Stimulated activated CD4-positive, alpha-beta T cell treated with anti-CD3 and anti-CD28 coated beads, Interleukin-1b, Interleukin-23, amount 100 ng/mL, for 48 hours (primary cell): Measurements from ENCODE around the gene PPP1R37.
A peak's percentile ranks its signal among the peaks of the same experiment; 100 is the strongest.

ENCODE experiments used
- DNase-seq: peaks from one replicate; pipeline ENCODE4 v3.0.0-alpha.2; 2020

PPP1R37 gene

DNA sequence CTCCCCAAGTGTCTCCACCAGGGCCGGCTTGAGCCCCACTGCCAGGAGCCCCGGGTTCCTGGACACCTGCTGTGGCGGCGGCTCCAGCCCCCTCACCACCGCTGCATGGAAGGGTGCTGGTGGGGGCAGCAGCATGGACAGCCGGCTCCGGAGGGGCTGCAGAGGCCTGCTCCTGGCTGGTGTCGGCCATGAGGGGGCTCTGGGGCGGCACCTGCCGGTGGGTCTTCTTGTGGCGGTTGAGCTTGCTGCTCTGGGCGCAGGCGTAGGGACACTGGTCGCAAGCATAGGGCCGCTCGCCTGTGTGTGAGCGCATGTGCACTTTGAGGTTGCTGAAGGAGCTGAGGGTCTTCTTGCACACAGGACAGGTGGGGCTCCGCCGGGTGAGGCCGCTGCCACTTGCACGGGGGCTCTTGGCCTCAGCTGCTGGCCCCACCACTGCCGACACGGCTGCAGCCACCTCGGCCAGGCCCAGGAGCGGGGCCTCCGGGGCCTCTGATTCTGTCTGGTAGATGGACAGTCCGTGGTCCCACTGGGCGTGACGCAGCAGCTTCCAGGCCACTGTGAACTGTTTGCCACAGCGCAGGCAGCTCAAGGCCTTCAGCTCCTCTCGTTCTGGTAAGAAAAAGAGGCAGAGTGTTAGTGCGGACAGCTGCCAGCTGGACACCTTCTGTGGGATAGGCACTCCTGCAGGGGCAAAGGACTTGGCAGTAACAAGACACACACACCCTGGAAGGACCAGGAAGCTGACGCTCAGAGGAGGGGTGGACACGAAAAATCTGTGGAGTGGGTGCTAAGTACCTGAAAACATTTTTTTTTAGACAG, 20.8 kb upstream of the PPP1R37 start:
- no peak for DNase-seq

DNA sequence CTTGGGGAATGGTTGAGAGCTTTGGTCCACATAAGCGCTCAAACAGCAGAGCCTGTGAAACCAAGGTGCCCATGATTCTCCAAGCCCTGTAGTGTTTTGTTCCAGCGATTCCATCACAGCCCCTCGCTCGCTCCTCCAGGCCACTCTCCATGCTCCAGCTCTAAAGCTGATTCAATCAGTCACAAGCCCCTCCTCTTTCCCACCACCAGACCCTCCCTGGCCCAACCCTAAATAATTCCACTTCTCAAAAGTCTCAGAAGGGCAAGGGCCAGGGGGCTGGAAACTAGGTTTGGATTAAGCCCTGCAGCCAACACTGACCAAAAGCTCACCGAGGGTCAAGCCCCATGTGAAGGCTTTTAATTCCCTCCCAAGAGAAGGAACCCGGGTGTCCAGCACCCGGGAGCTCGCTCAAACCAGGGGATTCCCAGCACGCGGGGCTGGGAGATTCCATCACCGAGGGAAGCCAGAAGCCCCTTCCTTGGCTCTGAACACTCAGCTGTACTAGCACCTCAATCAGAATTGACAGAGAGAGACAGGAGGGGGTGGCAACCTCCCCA, 18.2 kb upstream of the PPP1R37 start:
- DNase-seq: no peak

DNA sequence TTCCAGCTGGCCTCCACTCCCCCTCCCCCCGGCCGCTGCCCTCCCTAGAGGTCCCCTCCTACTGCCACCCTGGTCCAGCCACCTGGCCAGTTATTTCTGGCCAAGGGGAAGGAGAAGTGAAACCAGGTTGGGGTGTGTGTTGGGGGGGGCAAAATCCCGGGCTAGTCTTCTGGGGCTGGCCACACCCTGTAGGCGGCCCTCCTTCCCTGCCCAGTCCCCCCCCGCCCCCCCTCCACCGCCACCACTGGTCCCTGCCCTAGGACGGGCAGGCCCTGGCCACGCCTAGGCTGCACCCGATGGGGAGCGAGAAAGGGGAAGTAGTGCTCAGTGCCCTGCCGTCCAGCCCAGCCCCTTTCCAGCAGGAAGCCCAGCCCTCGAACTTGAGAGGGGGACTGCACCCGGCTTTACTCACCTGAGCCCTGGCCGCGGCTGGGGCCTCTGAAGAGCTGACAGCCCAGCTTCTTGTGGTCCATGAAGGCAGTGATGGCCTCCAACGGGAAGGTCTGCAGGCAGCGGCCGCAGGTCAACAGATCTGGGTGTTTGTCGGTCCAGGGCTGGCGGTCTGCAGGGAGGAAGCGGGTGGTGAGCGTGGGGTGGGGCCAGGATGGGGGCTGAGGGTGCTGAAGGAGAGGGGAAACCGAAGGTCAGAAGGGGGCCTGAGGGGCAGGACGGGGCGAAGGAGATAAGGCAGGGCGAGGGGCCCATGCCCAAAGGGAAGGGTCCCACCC, 17.5 kb upstream of the PPP1R37 start:
- peak; percentile 28 for DNase-seq

DNA sequence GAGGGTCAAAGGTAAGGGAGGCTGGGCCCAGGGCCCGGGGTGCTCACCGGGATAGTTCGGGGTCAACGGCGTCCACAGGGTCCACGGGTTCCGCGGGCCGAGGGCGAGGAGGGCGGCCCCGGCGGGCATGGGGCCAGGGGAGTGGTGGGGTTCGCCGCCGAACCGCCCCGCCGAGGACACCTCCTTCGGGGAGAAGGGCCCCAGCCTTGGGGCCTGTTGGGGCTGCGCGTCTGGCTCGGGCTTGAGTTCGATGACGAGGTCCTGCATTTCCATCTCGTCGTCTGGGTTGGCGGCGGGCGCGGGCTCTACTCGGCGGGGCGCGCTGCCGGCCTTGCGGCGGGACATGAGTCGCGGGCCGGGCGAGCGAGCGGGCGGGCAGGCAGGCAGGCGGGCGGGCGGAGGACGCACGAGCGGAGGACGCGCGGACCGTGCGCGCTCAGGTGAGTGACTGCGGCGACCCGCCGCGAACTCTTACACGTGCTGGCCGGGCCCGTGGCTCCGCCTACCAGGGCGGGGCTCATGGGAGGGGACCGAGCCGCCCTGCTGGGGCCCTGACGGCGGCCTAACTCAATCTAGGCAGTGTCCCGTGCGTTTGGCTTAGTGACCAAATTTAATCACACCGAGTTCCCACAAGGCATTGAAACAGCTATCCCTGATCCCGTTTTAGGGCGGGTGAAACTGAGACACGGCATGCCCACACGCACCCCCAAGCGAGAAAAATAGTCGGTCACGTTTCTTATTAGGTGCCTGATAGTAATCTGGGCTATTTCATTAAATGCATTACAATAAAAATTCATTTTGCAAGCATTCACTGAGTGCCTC, 16.7 kb upstream of the PPP1R37 start, which contains the start of gene ZNF296:
TSS of gene ZNF296 (minus strand) at position 450 of the 822 bp plus-strand sequence. CDS start at position 345, 105 bp downstream.
- peak; percentile 82 for DNase-seq

DNA sequence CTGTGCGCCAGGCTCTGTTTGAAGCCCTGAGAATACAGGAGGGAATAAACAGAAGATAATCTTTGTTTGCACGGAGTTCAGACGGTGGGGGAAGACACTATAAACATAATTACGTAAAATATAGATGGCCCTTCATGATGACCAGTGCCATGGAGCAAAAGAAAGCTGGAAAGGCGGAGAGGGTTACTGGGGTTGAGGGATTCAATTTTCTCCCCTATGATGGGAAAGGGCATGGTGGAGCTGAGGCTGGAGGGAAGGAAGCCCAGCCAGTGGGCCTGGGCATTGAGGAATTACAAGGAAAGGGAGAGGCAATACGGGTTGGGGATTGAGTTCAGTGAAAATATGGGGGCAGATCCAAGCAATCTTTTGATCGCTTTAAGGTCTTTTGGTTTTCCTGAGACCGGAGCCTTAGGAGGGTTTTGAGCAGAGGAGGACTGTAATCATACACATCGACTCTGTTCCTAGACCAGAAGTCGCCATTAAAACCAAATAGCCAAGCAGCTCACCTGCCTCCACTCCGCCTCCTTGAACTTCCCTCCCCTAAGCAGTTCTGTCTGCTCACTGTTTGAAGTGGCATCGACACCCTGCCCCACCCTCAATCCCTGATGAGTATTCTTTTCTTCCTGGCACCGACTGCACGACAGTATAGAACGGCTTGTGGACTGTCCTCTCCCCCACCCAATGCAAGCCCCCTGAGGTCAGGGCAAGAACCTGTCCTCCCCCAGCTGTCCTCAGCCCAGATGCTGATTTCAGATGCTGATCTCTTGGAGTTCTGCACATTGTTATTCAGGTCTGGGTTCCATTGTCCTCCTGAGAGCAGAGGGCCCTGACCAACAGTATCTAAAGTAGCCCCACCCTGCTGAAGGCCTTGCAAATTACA, 15.9 kb upstream of the PPP1R37 start:
- no peak for DNase-seq

DNA sequence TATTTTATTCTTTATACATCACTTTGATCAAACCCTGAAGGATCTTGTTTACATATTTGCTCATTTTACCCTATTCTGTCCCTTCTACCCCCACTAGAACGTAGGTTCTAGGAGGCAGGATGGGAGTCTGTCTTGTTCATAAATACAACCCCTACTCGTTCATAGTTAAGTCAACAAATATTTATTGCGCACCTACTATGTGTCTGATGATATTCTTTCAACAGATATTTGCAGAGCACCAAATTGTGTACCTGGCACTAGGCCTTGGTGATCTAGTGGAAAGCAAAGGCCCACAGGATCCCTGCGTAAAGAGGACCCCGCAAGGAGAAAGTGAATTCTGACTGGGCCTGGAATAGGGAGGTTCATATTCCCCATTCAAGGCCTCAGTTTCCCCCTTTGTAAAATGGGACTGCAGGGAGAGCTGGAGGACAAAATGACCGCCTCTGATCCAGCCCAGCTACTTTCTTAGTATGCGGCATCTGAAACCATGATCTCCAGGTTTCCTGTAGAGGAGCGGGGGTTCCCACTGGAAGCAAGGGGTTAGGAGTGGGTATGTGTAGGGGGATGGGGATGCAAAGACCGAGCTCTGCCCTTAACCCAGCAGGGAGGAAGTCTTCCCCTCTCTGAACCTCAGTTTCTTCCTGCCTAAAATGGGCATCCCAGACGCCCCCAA, 14.5 kb upstream of the PPP1R37 start:
- no peak for DNase-seq

DNA sequence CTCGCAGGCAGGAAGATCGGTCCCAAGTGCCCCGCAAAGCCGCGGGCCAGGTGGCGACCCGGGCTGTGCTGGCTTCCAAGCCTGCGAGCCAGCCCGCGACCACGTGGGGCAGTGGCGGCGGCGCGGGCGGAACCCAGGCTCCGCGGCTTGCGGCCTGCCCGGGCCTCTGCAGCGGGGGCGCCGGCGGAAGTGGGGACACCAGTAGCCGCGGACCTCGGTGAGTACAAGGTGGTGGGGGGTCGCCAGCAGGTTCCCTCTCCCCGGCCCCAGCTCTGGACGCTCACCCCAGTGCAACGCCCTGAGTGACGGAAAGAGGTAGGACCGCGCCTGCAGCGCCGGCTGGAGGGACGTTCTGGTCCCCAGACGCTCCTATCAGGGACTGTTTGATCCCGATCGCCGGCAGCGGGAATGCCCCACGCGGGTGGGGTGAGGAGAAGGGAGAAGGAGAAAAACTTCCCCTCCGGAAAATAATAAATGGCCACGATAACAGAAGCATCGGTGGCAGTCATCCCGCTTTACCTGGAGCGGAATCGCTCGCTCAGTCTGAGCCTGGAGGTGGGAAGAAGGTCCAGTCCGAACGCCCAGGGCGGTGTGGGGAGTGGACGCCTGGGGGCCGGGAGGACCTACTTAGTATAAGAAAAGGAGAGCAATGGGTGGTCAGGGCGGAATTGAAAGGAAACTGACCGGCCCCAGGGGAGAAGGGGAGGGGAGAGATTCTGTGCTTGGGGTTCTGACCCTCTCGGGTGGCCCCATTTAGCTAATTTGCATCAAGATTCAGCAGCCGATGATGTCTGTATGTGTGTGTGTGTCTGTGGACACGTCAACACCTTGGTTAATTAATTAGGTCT, 13.7 kb upstream of the PPP1R37 start, which contains the start of gene GEMIN7:
TSS of gene GEMIN7 (plus strand) at position 198 of the 848 bp plus-strand sequence. CDS start 10,855 bp downstream, outside the sequence.
- peak; percentile 86 for DNase-seq

DNA sequence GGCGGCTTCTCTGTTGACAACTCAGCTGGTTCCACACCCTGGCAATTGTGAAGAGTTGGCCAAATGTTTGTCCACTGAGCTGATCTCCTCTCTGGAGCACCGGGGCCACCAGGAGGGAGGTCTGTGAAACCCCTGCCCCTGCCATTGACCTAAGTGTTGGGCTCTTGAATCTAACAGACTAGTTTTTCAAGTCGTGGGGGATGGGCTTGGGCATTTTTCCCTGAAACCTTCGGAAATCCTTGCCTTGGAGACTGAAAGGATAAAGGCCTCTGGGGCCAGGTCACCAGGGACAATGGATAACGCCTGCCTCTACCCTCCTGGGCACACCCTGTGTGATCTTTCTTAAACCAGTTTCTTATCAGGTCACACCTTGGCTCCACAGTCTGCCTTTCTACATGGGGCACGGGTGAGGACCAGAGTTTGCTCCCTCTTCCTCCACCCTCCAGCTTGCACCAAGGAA, 13.0 kb upstream of the PPP1R37 start:
- DNase-seq: no peak

DNA sequence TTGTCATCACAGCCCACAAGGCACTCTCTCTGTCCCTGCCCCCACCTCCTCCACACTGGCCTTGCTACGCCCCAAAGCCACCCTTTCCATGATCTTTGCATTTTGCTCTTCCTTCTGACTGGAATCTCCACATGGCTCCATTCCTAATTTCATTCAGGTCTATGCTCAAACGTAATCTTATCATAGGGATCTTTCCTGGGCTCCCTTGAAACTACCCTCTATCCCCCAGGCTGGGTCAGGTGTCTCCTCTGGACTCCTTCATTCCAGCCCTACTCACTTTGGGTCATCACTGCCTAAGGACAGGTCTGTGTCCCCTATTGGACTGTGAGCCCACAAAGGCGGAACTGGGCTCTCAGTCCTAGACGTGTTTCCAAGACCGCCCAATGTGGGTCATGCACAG, 10.8 kb upstream of the PPP1R37 start:
- no peak for DNase-seq

DNA sequence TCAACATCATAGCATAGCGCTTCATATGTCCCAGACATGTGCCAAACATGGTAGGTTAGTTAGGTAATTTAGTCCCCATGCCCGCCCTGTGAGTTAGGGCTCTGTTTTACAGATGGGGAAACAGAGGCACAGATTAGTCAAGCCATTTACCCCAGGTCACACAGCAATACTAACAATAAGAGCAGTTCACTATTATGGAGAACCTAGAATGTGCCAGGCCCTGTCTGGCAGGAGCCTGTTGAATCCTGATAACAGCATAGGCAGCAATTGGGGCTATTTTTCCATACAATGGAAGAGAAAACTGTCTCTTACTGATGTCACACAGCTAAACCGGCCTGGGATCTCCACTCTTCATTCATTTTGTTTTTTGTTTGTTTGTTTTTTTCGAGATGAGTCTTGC, 6.5 kb upstream of the PPP1R37 start:
- DNase-seq: no peak

DNA sequence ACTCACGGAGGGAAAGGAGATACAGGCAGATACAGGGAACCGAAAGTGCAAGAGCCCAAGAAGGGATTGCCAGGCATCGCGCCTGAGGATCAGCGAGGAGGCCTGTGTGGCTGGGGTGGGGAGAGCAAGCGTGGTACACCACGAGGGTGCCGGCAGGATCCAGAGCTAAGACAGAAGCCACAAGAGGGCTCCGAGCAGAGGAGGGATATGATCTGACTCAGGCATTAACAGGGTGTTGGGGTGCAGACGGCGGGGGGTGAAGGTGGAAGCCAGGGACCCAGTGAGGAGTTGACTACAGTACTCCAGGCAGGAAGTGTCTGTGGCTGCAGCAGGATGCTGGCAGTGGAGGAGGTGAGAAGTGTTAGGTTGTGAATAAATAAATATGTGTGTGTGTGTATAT, 5.4 kb upstream of the PPP1R37 start:
- peak; percentile 35 for DNase-seq

DNA sequence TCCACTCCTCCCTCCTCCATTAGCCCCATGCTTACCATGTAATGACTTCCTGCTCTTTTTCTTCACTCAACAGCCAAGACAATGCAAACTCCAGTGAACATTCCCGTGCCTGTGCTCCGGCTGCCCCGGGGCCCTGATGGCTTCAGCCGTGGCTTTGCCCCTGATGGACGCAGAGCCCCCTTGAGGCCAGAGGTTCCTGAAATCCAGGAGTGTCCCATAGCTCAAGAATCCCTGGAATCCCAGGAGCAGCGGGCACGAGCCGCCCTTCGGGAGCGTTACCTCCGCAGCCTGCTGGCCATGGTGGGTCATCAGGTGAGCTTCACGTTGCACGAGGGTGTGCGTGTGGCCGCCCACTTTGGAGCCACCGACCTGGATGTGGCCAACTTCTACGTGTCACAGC, 2.9 kb upstream of the PPP1R37 start:
- DNase-seq: no peak

DNA sequence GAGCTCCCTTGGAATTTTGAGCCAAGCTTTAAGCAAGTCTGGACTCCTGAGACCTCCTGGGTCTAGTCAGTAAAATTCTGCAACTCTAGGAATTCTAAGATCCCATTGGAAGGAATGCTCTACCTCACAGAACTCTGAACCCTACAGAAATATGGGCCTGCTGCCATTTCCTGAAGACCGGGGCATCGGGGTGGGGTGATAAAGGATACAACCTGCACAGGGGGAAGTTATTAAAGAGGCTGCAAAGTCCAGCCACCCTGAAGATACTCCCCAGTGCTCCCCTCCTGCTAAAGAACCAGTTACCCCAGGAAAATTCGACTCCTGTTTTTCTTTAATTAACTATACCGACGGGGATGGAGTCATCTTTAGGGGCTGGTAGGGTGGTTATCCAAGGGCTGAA, 2.4 kb upstream of the PPP1R37 start:
- DNase-seq: no peak

DNA sequence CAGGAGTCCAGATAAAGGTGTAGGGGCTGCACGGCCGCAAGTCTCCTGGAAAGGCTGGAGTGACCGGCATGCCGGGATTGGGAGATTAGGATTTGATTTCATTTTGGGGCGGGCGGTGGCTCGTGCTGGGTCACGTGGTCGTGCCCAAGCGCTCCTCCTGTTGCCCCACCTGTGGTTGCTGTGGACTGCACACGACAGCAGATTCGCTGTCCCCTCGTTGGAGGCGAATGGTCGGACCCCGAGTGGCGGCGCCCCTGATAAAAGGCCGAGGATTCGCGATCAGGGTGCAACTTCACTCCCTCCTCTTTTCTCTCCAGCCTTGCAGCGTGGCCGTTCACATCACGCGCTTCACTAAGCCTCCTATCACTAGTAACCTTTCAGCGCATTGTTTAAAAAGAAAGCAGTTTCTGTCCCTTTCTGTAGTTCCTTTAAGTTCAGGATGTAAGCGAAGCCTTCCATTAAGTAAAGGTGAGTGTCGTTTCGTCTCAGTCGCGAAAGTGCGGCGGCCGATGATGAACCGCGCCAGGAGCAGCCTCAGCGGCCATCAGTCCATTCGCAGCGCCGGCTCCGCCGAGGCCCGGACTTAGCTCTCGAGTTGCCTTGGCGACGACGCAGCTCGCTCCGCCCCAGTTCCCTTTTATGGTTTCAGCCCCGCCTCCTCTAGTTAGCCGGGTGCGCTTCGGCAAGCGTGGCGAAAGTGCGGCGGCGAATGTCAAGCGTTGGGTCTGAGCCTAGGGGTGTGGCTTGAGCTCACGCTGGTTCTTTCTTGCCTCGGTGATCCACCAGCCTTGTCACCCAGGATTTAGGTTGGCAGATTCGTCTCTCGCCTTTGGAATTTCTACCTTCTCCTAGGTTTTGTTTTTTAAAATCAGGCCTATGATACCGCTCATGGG, 1.7 kb upstream of the PPP1R37 start:
- peak; percentile 97 for DNase-seq

DNA sequence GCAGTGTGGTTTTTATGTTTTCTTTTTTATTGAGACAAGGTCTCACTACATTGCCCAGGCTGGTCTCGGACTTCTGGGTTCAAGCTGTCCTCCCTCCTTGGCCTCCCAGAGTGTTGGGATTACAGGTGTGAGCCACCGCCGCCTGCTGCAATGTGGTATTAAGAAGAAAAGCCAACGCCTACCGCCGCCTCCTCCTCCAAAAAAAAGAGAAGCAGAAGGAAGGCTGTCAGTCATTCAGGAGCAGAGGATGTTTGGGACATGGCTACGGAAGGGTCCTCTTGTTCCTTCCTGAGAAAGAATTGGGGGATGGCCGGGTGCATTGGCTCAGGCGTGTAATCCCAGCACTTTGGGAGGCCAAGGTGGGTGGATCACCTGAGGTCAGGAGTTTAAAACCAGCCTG, 1.2 kb downstream of the PPP1R37 start:
- no peak for DNase-seq

DNA sequence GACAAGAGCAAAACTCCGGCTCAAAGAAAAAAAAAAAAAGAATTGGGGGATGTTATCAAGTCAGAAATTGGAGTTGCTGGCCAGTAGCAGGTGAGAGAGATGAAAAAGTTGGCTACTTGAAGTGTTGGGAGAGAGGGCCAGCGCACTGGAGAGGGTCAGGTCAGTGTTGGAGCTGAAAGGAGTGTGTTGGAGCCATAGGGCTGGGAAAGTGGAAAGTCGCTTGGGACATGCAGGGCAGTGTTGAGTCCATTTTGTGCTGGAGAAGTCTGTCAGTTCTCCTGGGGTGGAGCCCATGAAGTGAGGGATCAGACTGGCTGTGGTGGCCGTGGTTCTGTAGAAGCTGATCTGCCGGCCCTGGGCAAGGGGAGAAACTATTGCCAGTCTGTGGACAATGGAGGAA, 1.7 kb downstream of the PPP1R37 start:
- DNase-seq: no peak

DNA sequence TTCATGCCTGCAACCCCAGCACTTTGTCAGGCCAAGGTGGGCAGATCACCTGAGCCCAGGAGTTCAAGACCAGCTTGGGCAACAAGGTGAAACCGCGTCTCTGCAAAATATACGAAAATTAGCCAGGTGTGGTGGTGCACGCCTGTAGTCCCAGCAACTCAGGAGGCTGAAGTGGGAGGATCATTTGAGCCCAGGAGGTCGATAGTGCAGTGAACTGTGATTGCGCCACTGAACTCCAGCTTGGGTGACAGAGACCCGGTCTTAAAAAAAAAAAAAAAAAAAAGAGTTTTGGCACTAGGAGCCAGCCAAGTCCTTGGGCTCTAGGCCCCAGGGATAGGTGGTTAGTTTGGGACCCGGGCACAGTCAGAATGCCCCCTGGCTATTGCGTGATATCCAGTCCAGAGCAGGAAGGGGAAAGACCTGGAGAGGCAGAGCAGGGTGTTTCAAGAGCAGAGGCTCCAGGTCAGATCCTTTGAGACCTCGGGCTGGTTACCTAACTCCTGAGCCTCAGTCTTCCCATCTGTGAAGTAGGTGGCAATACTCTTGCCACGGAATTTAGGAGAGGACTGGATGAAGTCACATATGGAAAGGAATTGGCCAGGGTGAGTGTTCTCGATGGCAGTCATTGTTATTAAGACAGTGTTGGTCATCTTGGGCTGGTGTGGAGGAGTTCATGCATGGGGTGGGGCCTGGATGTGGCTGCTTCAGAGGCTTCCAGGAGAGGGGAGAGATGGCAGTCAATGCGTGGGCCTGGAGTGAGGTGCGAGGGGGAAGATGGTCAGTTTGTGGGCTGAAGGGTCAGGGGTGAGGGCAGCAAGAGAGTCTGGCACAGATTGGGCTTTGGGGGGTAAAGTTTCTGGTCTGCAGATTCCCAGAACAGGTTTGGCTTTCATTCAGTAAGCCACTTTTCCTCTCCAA, 2.8 kb downstream of the PPP1R37 start:
- no peak for DNase-seq

DNA sequence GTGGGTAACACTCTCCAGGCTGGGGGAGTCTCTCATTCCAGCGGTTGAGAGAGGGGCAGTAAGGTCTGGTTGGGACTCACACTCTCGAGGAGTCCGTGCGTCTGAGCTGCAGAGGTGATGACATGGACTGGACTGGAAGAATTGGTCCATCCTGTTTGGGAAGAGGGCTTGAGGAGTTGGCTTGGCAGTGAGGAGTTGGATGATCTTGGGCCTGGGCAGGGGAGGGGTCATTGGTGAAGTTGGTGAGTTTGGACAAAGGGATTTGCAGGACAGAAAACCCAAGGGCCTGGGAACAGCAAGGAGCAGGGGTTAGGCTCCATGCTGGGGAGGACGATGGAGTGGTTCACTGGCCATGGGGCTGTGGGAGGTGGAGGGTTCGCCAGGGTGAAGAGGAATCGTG, 3.7 kb downstream of the PPP1R37 start:
- no peak for DNase-seq
